ENCODE data around the gene TXNDC11. TPM values are rescaled to one million over a fixed set of nuclear protein-coding genes. Genes with fewer than 3 reads are reported as not detected.

Gene TXNDC11
- total and polyA plus RNA-seq, 10 of the 15 experiments (the other 5 are each of a cell fraction or from before 2014, with no cell fraction given): 1.7 to 86.7 (median 54.4) TPM

- TF ChIP-seq USF1 (IDR thresholded peaks at IDR 0.05; ENCODE audit: borderline replicate concordance, extremely low read length, insufficient read depth, low read depth, low read length): no peak
- TF ChIP-seq NRF1 (conservative IDR thresholded peaks at IDR 0.05; ENCODE audit: low read depth, low read length): no peak
- TF ChIP-seq YBX1 (IDR thresholded peaks at IDR 0.05): no peak
- TF ChIP-seq MAX (IDR thresholded peaks at IDR 0.05; ENCODE audit: low read depth, low read length): no peak
- TF ChIP-seq KDM1A (IDR thresholded peaks at IDR 0.05; ENCODE audit: borderline replicate concordance): no peak
- no peak for TF ChIP-seq JUND (IDR thresholded peaks at IDR 0.05; ENCODE audit: low read depth, low read length)
- no peak for TF ChIP-seq E2F8 (IDR thresholded peaks at IDR 0.05; ENCODE audit: low read depth, partially characterized antibody)
- TF ChIP-seq JUNB (IDR thresholded peaks at IDR 0.05): 0 out of 2 replicates have a peak, but pooled peaks have one; percentile 18
- no peak for TF ChIP-seq NKRF (conservative IDR thresholded peaks at IDR 0.05)
- TF ChIP-seq ZNF217 (IDR thresholded peaks at IDR 0.05): no peak
- no peak for TF ChIP-seq SMAD5 (IDR thresholded peaks at IDR 0.05; ENCODE audit: low read depth)
- no peak for TF ChIP-seq NR2C2 (IDR thresholded peaks at IDR 0.05; ENCODE audit: borderline replicate concordance, control insufficient read depth, insufficient read length, low read depth)
- no peak for TF ChIP-seq E2F4 (IDR thresholded peaks at IDR 0.05; ENCODE audit: low read depth, low read length)
- 0 out of 2 replicates have a peak, but pooled peaks have one; percentile 41 for TF ChIP-seq CREM (IDR thresholded peaks at IDR 0.05; ENCODE audit: low read depth)
- TF ChIP-seq MYC (IDR thresholded peaks at IDR 0.05; ENCODE audit: insufficient read depth, insufficient read length, insufficient replicate concordance, low read length, severe bottlenecking): no peak
- no peak for TF ChIP-seq CHD2 (IDR thresholded peaks at IDR 0.05; ENCODE audit: borderline replicate concordance, low read depth, low read length)
- no peak for TF ChIP-seq RFX5 (IDR thresholded peaks at IDR 0.05; ENCODE audit: low read depth, low read length)
- no peak for TF ChIP-seq PAX5 (IDR thresholded peaks at IDR 0.05; ENCODE audit: borderline replicate concordance, low read depth, low read length)
- no peak for TF ChIP-seq RELA (IDR thresholded peaks at IDR 0.05; ENCODE audit: borderline replicate concordance, partially characterized antibody)
- TF ChIP-seq WRNIP1 (IDR thresholded peaks at IDR 0.05; ENCODE audit: borderline replicate concordance, low read depth, low read length): no peak
- 0 out of 4 replicates have a peak, but pooled peaks of 1 of the 2 experiments have one; percentile 32 for TF ChIP-seq EP300 (IDR thresholded peaks at IDR 0.05; ENCODE audit: borderline replicate concordance in 1 of 2, control insufficient read depth in 1 of 2, low read depth in 2 of 2, low read length in 2 of 2)
- TF ChIP-seq NR2C1 (IDR thresholded peaks at IDR 0.05): no peak
- no peak for TF ChIP-seq NFXL1 (IDR thresholded peaks at IDR 0.05; ENCODE audit: borderline replicate concordance)
Observed at GRCh38 chr16:11727796-11728543, 14.7 kb downstream of the TXNDC11 start (continued).
